Measurements from ENCODE around the gene FRZB. TPM values are rescaled to one million over a fixed set of nuclear protein-coding genes. Genes with fewer than 3 reads are reported as not detected.

The FRZB gene
- total RNA-seq, 1 experiment from 2014 or later, result 0.08 TPM

GRCh38 chr2:182860858-182861257, 5.6 kb downstream of the FRZB start:
- Histone ChIP-seq H3K27ac (ENCODE audit: low read length) (no peak overlapping the region), H3K27me3 (ENCODE audit: control insufficient read depth, insufficient read depth, low read length) (peaks cover 2% of the 10 kb centered on the region; the same call in 1 of the 2 replicates), H3K36me3 (ENCODE audit: control insufficient read depth, insufficient read depth, low read length) (no peaks in the 10 kb centered on the region), H3K4me1 (ENCODE audit: control insufficient read depth, insufficient read depth, low read length) (no peaks in the 10 kb centered on the region), H3K9me3 (ENCODE audit: control insufficient read depth, insufficient read depth, low read depth, low read length) (no peaks in the 10 kb centered on the region), H3K4me3 (ENCODE audit: low read depth in 2 of 2, low read length in 2 of 2) (no peak overlapping the region)
- no peak for TF ChIP-seq CTCF (IDR thresholded peaks at IDR 0.05)
- no peak for TF ChIP-seq POLR2AphosphoS5 (IDR thresholded peaks at IDR 0.05; ENCODE audit: low read depth, low read length)
- TF ChIP-seq SIN3A (IDR thresholded peaks at IDR 0.05; ENCODE audit: borderline replicate concordance, insufficient read depth, low read depth, low read length), result no peak
- no peak for TF ChIP-seq REST (IDR thresholded peaks at IDR 0.05; ENCODE audit: insufficient read depth in 1 of 2, low read depth in 2 of 2, low read length in 1 of 2)
- no peak for TF ChIP-seq TCF7L2 (IDR thresholded peaks at IDR 0.05; ENCODE audit: low read depth, low read length)
- ChIA-PET POLR2A (no interaction called here), CTCF (no interaction called here)
- intact Hi-C loops (cut with micrococcal nuclease; ENCODE audit: unreplicated experiment) (no loop called here), in situ Hi-C loops (cut with HindIII; ENCODE audit: low pct_unique_long_range_greater_than_20kb, low sequenced_read_pairs) (no loop called here)
- no peak for ATAC-seq
- DNase-seq (ENCODE audit: low read depth, low spot score), result no peak
- no TSS peak for BruUV-seq (replicated peaks)

GRCh38 chr2:182858671-182859070, 7.8 kb downstream of the FRZB start:
- Histone ChIP-seq H3K27me3 (ENCODE audit: control insufficient read depth, insufficient read depth, low read length) (peaks cover 7% of the 10 kb centered on the region; the same call in 1 of the 2 replicates), H3K4me1 (ENCODE audit: control insufficient read depth, insufficient read depth, low read length) (no peaks in the 10 kb centered on the region), H3K9me3 (ENCODE audit: control insufficient read depth, insufficient read depth, low read depth, low read length) (no peaks in the 10 kb centered on the region), H3K27ac (ENCODE audit: low read length) (no peak overlapping the region), H3K36me3 (ENCODE audit: control insufficient read depth, insufficient read depth, low read length) (no peaks in the 10 kb centered on the region), H3K4me3 (ENCODE audit: low read depth in 2 of 2, low read length in 2 of 2) (no peak overlapping the region)
- in situ Hi-C loops (cut with HindIII; ENCODE audit: low pct_unique_long_range_greater_than_20kb, low sequenced_read_pairs), result no loop called here
- TF ChIP-seq SIN3A (IDR thresholded peaks at IDR 0.05; ENCODE audit: borderline replicate concordance, insufficient read depth, low read depth, low read length), result no peak
- TF ChIP-seq CTCF (IDR thresholded peaks at IDR 0.05), result no peak
- TF ChIP-seq TCF7L2 (IDR thresholded peaks at IDR 0.05; ENCODE audit: low read depth, low read length), result no peak
- no peak for TF ChIP-seq POLR2AphosphoS5 (IDR thresholded peaks at IDR 0.05; ENCODE audit: low read depth, low read length)
- TF ChIP-seq REST (IDR thresholded peaks at IDR 0.05; ENCODE audit: insufficient read depth in 1 of 2, low read depth in 2 of 2, low read length in 1 of 2), result no peak
- DNase-seq (ENCODE audit: low read depth, low spot score), result no peak
- no peak for ATAC-seq
- intact Hi-C loops (cut with micrococcal nuclease; ENCODE audit: unreplicated experiment), result no loop called here
- CTCF ChIA-PET, result no interaction called here
- POLR2A ChIA-PET, result no interaction called here
- no TSS peak for BruUV-seq (replicated peaks)

Data from Panc1 (cell line).